Measurements from ENCODE around the gene TWIST2.

The TWIST2 gene

GRCh38 chr2:238868067-238868524 lies 20.2 kb downstream of the TWIST2 start:
- Mint-ChIP-seq H3K9me3 (peaks cover 4% of the 10 kb centered on the region), H3K4me1 (ENCODE audit: low read depth) (no peaks in the 10 kb centered on the region), H3K27me3 (ENCODE audit: low read depth) (no peaks in the 10 kb centered on the region), H3K4me3 (no peak overlapping the region), H3K27ac (no peak overlapping the region), H3K36me3 (ENCODE audit: low read depth) (no peaks in the 10 kb centered on the region)
- DNase-seq (ENCODE audit: low spot score): no peak

GRCh38 chr2:238868616-238869292 lies 20.9 kb downstream of the TWIST2 start:
- no peaks in the 10 kb centered on the region for H3K4me1 Mint-ChIP-seq (ENCODE audit: low read depth)
- no peaks in the 10 kb centered on the region for H3K27me3 Mint-ChIP-seq (ENCODE audit: low read depth)
- DNase-seq (ENCODE audit: low spot score): no peak
- no peaks in the 10 kb centered on the region for H3K36me3 Mint-ChIP-seq (ENCODE audit: low read depth)
- H3K9me3 Mint-ChIP-seq: peaks cover 4% of the 10 kb centered on the region
- H3K4me3 Mint-ChIP-seq: no peak overlapping the region
- no peak overlapping the region for H3K27ac Mint-ChIP-seq

- Mint-ChIP-seq H3K4me3 (no peak overlapping the region), H3K9me3 (peaks cover 4% of the 10 kb centered on the region), H3K27ac (peak overlapping the region; percentile 16), H3K36me3 (ENCODE audit: low read depth) (no peaks in the 10 kb centered on the region), H3K4me1 (ENCODE audit: low read depth) (no peaks in the 10 kb centered on the region), H3K27me3 (ENCODE audit: low read depth) (no peaks in the 10 kb centered on the region)
- no peak for DNase-seq (ENCODE audit: low spot score)
Observed at GRCh38 chr2:238869293-238870124, 21.6 kb downstream of the TWIST2 start.

- peaks cover 4% of the 10 kb centered on the region for H3K9me3 Mint-ChIP-seq
- no peaks in the 10 kb centered on the region for H3K27me3 Mint-ChIP-seq (ENCODE audit: low read depth)
- no peak for DNase-seq (ENCODE audit: low spot score)
- no peaks in the 10 kb centered on the region for H3K4me1 Mint-ChIP-seq (ENCODE audit: low read depth)
- no peaks in the 10 kb centered on the region for H3K36me3 Mint-ChIP-seq (ENCODE audit: low read depth)
- no peak overlapping the region for H3K4me3 Mint-ChIP-seq
- no peak overlapping the region for H3K27ac Mint-ChIP-seq
Observed at GRCh38 chr2:238870261-238870660, 22.4 kb downstream of the TWIST2 start.

- Mint-ChIP-seq H3K36me3 (ENCODE audit: low read depth) (no peaks in the 10 kb centered on the region), H3K4me1 (ENCODE audit: low read depth) (no peaks in the 10 kb centered on the region), H3K4me3 (no peak overlapping the region), H3K27me3 (ENCODE audit: low read depth) (no peaks in the 10 kb centered on the region), H3K27ac (no peak overlapping the region), H3K9me3 (peaks cover 4% of the 10 kb centered on the region)
- DNase-seq (ENCODE audit: low spot score): no peak
Observed at GRCh38 chr2:238872026-238872425, 24.1 kb downstream of the TWIST2 start.

- Mint-ChIP-seq H3K27me3 (ENCODE audit: low read depth) (no peaks in the 10 kb centered on the region), H3K4me1 (ENCODE audit: low read depth) (no peaks in the 10 kb centered on the region), H3K27ac (no peak overlapping the region), H3K4me3 (no peak overlapping the region), H3K9me3 (peaks cover 4% of the 10 kb centered on the region), H3K36me3 (ENCODE audit: low read depth) (no peaks in the 10 kb centered on the region)
- no peak for DNase-seq (ENCODE audit: low spot score)
Observed at GRCh38 chr2:238872628-238873380, 24.9 kb downstream of the TWIST2 start.

- no peaks in the 10 kb centered on the region for H3K36me3 Mint-ChIP-seq (ENCODE audit: low read depth)
- H3K9me3 Mint-ChIP-seq: peaks cover 4% of the 10 kb centered on the region
- H3K4me3 Mint-ChIP-seq: no peak overlapping the region
- no peaks in the 10 kb centered on the region for H3K27me3 Mint-ChIP-seq (ENCODE audit: low read depth)
- no peak for DNase-seq (ENCODE audit: low spot score)
- no peaks in the 10 kb centered on the region for H3K4me1 Mint-ChIP-seq (ENCODE audit: low read depth)
- H3K27ac Mint-ChIP-seq: no peak overlapping the region
Observed at GRCh38 chr2:238873381-238873801, 25.5 kb downstream of the TWIST2 start.

GRCh38 chr2:238873841-238874240 lies 26.0 kb downstream of the TWIST2 start:
- no peak for DNase-seq (ENCODE audit: low spot score)
- Mint-ChIP-seq H3K27me3 (ENCODE audit: low read depth) (no peaks in the 10 kb centered on the region), H3K4me1 (ENCODE audit: low read depth) (no peaks in the 10 kb centered on the region), H3K4me3 (no peak overlapping the region), H3K27ac (no peak overlapping the region), H3K36me3 (ENCODE audit: low read depth) (no peaks in the 10 kb centered on the region), H3K9me3 (peaks cover 4% of the 10 kb centered on the region)

GRCh38 chr2:238874330-238875050 lies 26.6 kb downstream of the TWIST2 start:
- Mint-ChIP-seq H3K4me1 (ENCODE audit: low read depth) (no peaks in the 10 kb centered on the region), H3K27me3 (ENCODE audit: low read depth) (no peaks in the 10 kb centered on the region), H3K27ac (no peak overlapping the region), H3K9me3 (peaks cover 4% of the 10 kb centered on the region), H3K4me3 (no peak overlapping the region), H3K36me3 (ENCODE audit: low read depth) (no peaks in the 10 kb centered on the region)
- no peak for DNase-seq (ENCODE audit: low spot score)

GRCh38 chr2:238875101-238875470 lies 27.2 kb downstream of the TWIST2 start:
- H3K4me3 Mint-ChIP-seq: no peak overlapping the region
- no peaks in the 10 kb centered on the region for H3K27me3 Mint-ChIP-seq (ENCODE audit: low read depth)
- H3K36me3 Mint-ChIP-seq (ENCODE audit: low read depth): no peaks in the 10 kb centered on the region
- H3K9me3 Mint-ChIP-seq: no peaks in the 10 kb centered on the region
- H3K4me1 Mint-ChIP-seq (ENCODE audit: low read depth): no peaks in the 10 kb centered on the region
- no peak for DNase-seq (ENCODE audit: low spot score)
- no peak overlapping the region for H3K27ac Mint-ChIP-seq

GRCh38 chr2:238875471-238876231 lies 27.8 kb downstream of the TWIST2 start:
- Mint-ChIP-seq H3K9me3 (no peaks in the 10 kb centered on the region), H3K27me3 (ENCODE audit: low read depth) (no peaks in the 10 kb centered on the region), H3K36me3 (ENCODE audit: low read depth) (no peaks in the 10 kb centered on the region), H3K4me1 (ENCODE audit: low read depth) (no peaks in the 10 kb centered on the region), H3K4me3 (no peak overlapping the region), H3K27ac (no peak overlapping the region)
- DNase-seq (ENCODE audit: low spot score): no peak

- no peaks in the 10 kb centered on the region for H3K9me3 Mint-ChIP-seq
- H3K4me3 Mint-ChIP-seq: no peak overlapping the region
- H3K4me1 Mint-ChIP-seq (ENCODE audit: low read depth): no peaks in the 10 kb centered on the region
- no peak for DNase-seq (ENCODE audit: low spot score)
- no peaks in the 10 kb centered on the region for H3K27me3 Mint-ChIP-seq (ENCODE audit: low read depth)
- no peak overlapping the region for H3K27ac Mint-ChIP-seq
- H3K36me3 Mint-ChIP-seq (ENCODE audit: low read depth): no peaks in the 10 kb centered on the region
Observed at GRCh38 chr2:238876232-238876630, 28.3 kb downstream of the TWIST2 start.
